Endothelial cell of umbilical vein (primary cell): Measurements from ENCODE around the gene EHD1. TPM values are rescaled to one million over a fixed set of nuclear protein-coding genes. Genes with fewer than 3 reads are reported as not detected.

ENCODE experiments used
- BruUV-seq: library from RNA; stranded (reverse); fragments of 400-500 nt; replicated peaks from 2 replicates; lab custom pipeline; 2021; lab: Mats Ljungman, UMichigan
- CTCF ChIA-PET: fragments of 300-600, 350-600 bp; sonication (Branson Sonifier 250); formaldehyde crosslinking; loops from one replicate; lab custom pipeline; 2021; ENCODE audit warnings: antibody characterized with exemption, inconsistent platforms; lab: Charles Lee
- POLR2A ChIA-PET: fragments of 300-600, 350-600 bp; sonication (Branson Sonifier 250); formaldehyde crosslinking; loops from one replicate; lab custom pipeline; 2021; ENCODE audit warnings: antibody characterized with exemption, inconsistent platforms; lab: Charles Lee
- DNase-seq: peaks from one replicate; pipeline ENCODE4 v3.0.0-alpha.2; 2011; ENCODE audit warnings: low read depth, low spot score
- FAIRE-seq: peaks from 2 replicates; lab custom pipeline; 2011; peaks lifted over from hg19 to GRCh38; lab: Jason Lieb, UNC
- H2AFZ ChIP-seq: 2 replicates; pipeline ENCODE4 v1.6.0; 2012; ENCODE audit warnings: low read depth, low read length, control low read depth, inconsistent platforms
- H3K27ac ChIP-seq: 2 replicates; pipeline ENCODE4 v1.5.1; 2011; ENCODE audit warnings: low read depth, mild to moderate bottlenecking, control low read depth, low read length, moderate library complexity; ENCODE audit not compliant: insufficient read depth
- H3K27me3 ChIP-seq, 2 experiments: 2 replicates each; pipeline versions ENCODE4 v1.6.0 to v1.6.1; 2011; ENCODE audit warnings: low read length in 2 of 2, mixed read lengths in 1 of 2; ENCODE audit not compliant: control insufficient read depth in 2 of 2, insufficient read depth in 2 of 2
- H3K36me3 ChIP-seq, 2 experiments: 2 replicates in 1 of 2; 3 replicates in 1 of 2; pipeline ENCODE4 v1.5.1; 2011; ENCODE audit warnings: low read length in 2 of 2, mild to moderate bottlenecking in 1 of 2, moderate library complexity in 1 of 2; ENCODE audit not compliant: control insufficient read depth in 2 of 2, insufficient read depth in 2 of 2; ENCODE audit errors: extremely low read depth in 1 of 2
- H3K4me1 ChIP-seq: 3 replicates; pipeline ENCODE4 v1.5.1; 2011; ENCODE audit warnings: mild to moderate bottlenecking, low read length; ENCODE audit not compliant: control insufficient read depth, insufficient read depth; ENCODE audit errors: extremely low read depth
- H3K4me2 ChIP-seq: 2 replicates; pipeline ENCODE4 v1.6.1; 2011; ENCODE audit warnings: low read length, control low read depth, mixed read lengths; ENCODE audit not compliant: insufficient read depth
- H3K4me3 ChIP-seq, 3 experiments: fragments of 200-600 bp in 1 of 3; sonication (generic), shearing (Covaris generic) in 1 of 3; replicated peaks in 1 of 3; 2 replicates each; pipeline ENCODE4 v1.5.1; 2011 to 2016; ENCODE audit warnings: control low read depth in 3 of 3, low read length in 3 of 3, mild to moderate bottlenecking in 2 of 3, inconsistent platforms in 1 of 3, low read depth in 1 of 3, moderate library complexity in 1 of 3; ENCODE audit not compliant: insufficient read depth in 1 of 3
- H3K79me2 ChIP-seq: 2 replicates; pipeline ENCODE4 v1.6.0; 2012; ENCODE audit warnings: low read length, inconsistent platforms; ENCODE audit not compliant: control insufficient read depth, insufficient read depth
- H3K9ac ChIP-seq: replicated peaks from 2 replicates; pipeline ENCODE3; 2011; ENCODE audit warnings: low read length, control low read depth; ENCODE audit not compliant: insufficient read depth; ENCODE audit errors: extremely low read depth
- H3K9me1 ChIP-seq: replicated peaks from 3 replicates; pipeline ENCODE4 v1.6.0; 2011; ENCODE audit warnings: mild to moderate bottlenecking, low read length; ENCODE audit not compliant: control insufficient read depth, insufficient read depth; ENCODE audit errors: extremely low read depth
- H3K9me3 ChIP-seq: replicated peaks from 2 replicates; pipeline ENCODE4 v1.5.1; 2012; ENCODE audit warnings: low read length, inconsistent platforms; ENCODE audit not compliant: control insufficient read depth, insufficient read depth
- H4K20me1 ChIP-seq: replicated peaks from 2 replicates; pipeline ENCODE3; 2011; ENCODE audit warnings: mild to moderate bottlenecking, low read length; ENCODE audit not compliant: control insufficient read depth, insufficient read depth; ENCODE audit errors: extremely low read depth
- EZH2 ChIP-seq: IDR thresholded peaks from 2 replicates; pipeline ENCODE4 v1.6.1; 2012; ENCODE audit warnings: borderline replicate concordance, low read depth, mild to moderate bottlenecking, moderate library complexity, low read length, inconsistent platforms; ENCODE audit not compliant: severe bottlenecking
- FOS ChIP-seq: IDR thresholded peaks from 2 replicates; pipeline ENCODE4 v1.6.1; 2011; ENCODE audit warnings: mild to moderate bottlenecking, low read length, moderate library complexity, borderline replicate concordance; ENCODE audit not compliant: insufficient read depth
- GATA2 ChIP-seq: IDR thresholded peaks from 2 replicates; pipeline ENCODE4 v1.7.0; 2011; ENCODE audit warnings: low read depth, mild to moderate bottlenecking, moderate library complexity, mixed read lengths, low read length; ENCODE audit not compliant: insufficient read length, insufficient read depth
- JUN ChIP-seq: IDR thresholded peaks from 2 replicates; pipeline ENCODE4 v1.6.1; 2011; ENCODE audit warnings: borderline replicate concordance, low read depth; ENCODE audit not compliant: insufficient read length, insufficient read depth
- MYC ChIP-seq: IDR thresholded peaks from one replicate; pipeline ENCODE4 v1.6.1; 2011; ENCODE audit warnings: mild to moderate bottlenecking, low read depth, low read length
- POLR2A ChIP-seq: IDR thresholded peaks from 2 replicates; pipeline ENCODE4 v1.6.1; 2012; ENCODE audit warnings: low read depth, mild to moderate bottlenecking, control low read depth, low read length
- POLR2AphosphoS5 ChIP-seq: IDR thresholded peaks from 2 replicates; pipeline ENCODE4 v1.6.1; 2012; ENCODE audit warnings: low read depth, mild to moderate bottlenecking, control low read depth, low read length, moderate library complexity; ENCODE audit not compliant: insufficient read depth
- dilution Hi-C: fragments of 300-500 bp; cut with MboI; formaldehyde crosslinking; loops from one replicate; pipeline ENCODE4 v1.15.0; 2019; ENCODE audit warnings: low sequenced_read_pairs; ENCODE audit not compliant: extremely low pct_ligation_motif_present
- intact Hi-C: fragments of 100-400 bp; cut with micrococcal nuclease; formaldehyde crosslinking; loops from one replicate; pipeline ENCODE4 v1.10.0; 2022
- polyA plus RNA-seq, 4 experiments: library from polyadenylated mRNA; depleted of rRNA in 3 of 4; stranded (reverse) in 3 of 4; unstranded in 1 of 4; fragments of >200 nt; gene quantifications; 2 replicates each; pipeline versions ENCODE4 v1.2.1 to v1.2.3, GENCODE V29; 2011 to 2012; ENCODE audit warnings: missing spikeins in 1 of 4
- total RNA-seq: library from RNA; stranded (reverse); gene quantifications from 2 replicates; pipeline ENCODE4 v1.2.3, GENCODE V29; 2021
- TF ChIP-seq, protein P1 (sequence below), 2 donors: IDR thresholded peaks; 1 replicate in 1 of 2; 2 replicates in 1 of 2; pipeline ENCODE4 v1.5.1; 2011; ENCODE audit warnings: low read length in 2 of 2, mild to moderate bottlenecking in 2 of 2, moderate library complexity in 2 of 2, control low read depth in 1 of 2, inconsistent platforms in 1 of 2, low read depth in 1 of 2; ENCODE audit not compliant: insufficient read depth in 1 of 2; ENCODE audit errors: extremely low read depth in 1 of 2
- TF ChIP-seq, protein P2 (sequence below): IDR thresholded peaks from 2 replicates; pipeline ENCODE4 v1.6.1; 2011; ENCODE audit not compliant: insufficient read depth, insufficient read length

The EHD1 gene
- total and polyA plus RNA-seq, 2 donors (not counting 3 experiments of a cell fraction or from before 2014, with no cell fraction given): 109 to 136 TPM

DNA sequence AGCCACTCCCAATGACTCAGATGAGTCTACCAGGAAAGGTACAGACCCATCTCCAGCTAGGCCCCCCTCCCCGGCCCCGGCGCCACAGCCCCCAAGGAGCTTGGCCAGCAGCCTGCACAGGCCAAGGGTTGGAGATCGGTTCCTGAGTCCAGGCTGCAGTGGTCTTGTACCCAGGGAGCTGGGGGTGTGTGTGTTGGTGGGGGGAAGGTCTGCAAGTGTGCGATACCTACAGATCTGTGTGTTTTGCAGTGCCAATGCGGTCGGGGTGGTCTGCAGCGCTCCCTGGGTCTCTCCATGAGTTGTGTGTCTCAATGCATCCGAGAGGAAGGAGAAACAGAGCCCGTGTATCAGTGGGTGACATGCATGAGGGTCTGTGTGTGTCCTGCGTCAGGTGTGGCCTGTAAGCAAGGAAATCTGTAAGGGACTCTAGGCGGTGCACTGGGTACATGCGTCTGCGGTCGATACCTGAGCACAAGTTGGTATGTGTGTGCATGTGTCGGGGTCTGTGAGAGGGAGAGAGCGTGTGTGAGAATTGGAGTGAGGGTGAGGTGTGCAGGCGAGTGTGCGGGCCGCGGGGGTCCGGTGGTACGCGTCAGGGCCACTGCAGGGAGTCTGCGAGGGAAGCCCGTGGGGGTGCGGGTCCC is 34.6 kb downstream of the EHD1 start:
- H3K9me3 ChIP-seq: no peaks in the 10 kb centered on the region
- TF ChIP-seq, protein P1, sequence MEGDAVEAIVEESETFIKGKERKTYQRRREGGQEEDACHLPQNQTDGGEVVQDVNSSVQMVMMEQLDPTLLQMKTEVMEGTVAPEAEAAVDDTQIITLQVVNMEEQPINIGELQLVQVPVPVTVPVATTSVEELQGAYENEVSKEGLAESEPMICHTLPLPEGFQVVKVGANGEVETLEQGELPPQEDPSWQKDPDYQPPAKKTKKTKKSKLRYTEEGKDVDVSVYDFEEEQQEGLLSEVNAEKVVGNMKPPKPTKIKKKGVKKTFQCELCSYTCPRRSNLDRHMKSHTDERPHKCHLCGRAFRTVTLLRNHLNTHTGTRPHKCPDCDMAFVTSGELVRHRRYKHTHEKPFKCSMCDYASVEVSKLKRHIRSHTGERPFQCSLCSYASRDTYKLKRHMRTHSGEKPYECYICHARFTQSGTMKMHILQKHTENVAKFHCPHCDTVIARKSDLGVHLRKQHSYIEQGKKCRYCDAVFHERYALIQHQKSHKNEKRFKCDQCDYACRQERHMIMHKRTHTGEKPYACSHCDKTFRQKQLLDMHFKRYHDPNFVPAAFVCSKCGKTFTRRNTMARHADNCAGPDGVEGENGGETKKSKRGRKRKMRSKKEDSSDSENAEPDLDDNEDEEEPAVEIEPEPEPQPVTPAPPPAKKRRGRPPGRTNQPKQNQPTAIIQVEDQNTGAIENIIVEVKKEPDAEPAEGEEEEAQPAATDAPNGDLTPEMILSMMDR (IDR thresholded peaks at IDR 0.05; ENCODE audit: extremely low read depth in 1 of 2, insufficient read depth in 1 of 2, low read depth in 1 of 2, low read length in 2 of 2): no peak
- no peak for TF ChIP-seq EZH2
- TF ChIP-seq JUN: no peak
- no peak for TF ChIP-seq GATA2
- TF ChIP-seq MYC: no peak
- TF ChIP-seq POLR2AphosphoS5: no peak
- TF ChIP-seq POLR2A: no peak
- no peak for TF ChIP-seq FOS
- TF ChIP-seq, protein P2, sequence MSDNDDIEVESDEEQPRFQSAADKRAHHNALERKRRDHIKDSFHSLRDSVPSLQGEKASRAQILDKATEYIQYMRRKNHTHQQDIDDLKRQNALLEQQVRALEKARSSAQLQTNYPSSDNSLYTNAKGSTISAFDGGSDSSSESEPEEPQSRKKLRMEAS: no peak
- H3K27ac ChIP-seq: no peak overlapping the region
- H3K36me3 ChIP-seq: no peaks in the 10 kb centered on the region
- H4K20me1 ChIP-seq: no peaks in the 10 kb centered on the region
- POLR2A ChIA-PET: no interaction called here
- H3K79me2 ChIP-seq: no peaks in the 10 kb centered on the region
- no peak overlapping the region for H3K9ac ChIP-seq
- no peak overlapping the region for H3K4me3 ChIP-seq
- H3K27me3 ChIP-seq: no peaks in the 10 kb centered on the region
- intact Hi-C loops (loop anchor here (2.0 kb wide), 2 partner anchors 41 to 57 kb away; partner anchors contain the start of gene MAP4K2), dilution Hi-C loops (loop anchor here (10.0 kb wide), 1 partner anchor 51 kb away; no protein-coding TSS in a partner anchor)
- no peak overlapping the region for H3K4me2 ChIP-seq
- no peak for DNase-seq
- CTCF ChIA-PET: interaction anchor here (0.6 to 8.2 kb wide), 30 partner anchors 9 to 381 kb away, joined by 3 to 168 read pairs (median 4); partner anchors contain the start of genes ARL2, BATF2, MAJIN and MAP4K2
- no TSS peak for BruUV-seq
- no peak for FAIRE-seq
- no peak overlapping the region for H2AFZ ChIP-seq
- no peaks in the 10 kb centered on the region for H3K9me1 ChIP-seq
- H3K4me1 ChIP-seq: no peaks in the 10 kb centered on the region
